Testis (tissue), 2 donors: ENCODE results near the gene IVNS1ABP.

Experiments used
- CTCF ChIP-seq, 3 experiments: fragments of 450-650 bp in 2 of 3; fragments of 200-600 bp in 1 of 3; sonication (generic) in 1 of 3; IDR thresholded peaks; one replicate each; pipeline ENCODE4 v1.5.1; 2016 to 2019; ENCODE audit warnings: antibody characterized with exemption in 3 of 3, mild to moderate bottlenecking in 2 of 3, moderate library complexity in 1 of 3
- POLR2A ChIP-seq: fragments of 450-650 bp; IDR thresholded peaks from one replicate; pipeline ENCODE4 v1.6.1; 2017; ENCODE audit warnings: antibody characterized with exemption, mild to moderate bottlenecking, moderate library complexity

DNA sequence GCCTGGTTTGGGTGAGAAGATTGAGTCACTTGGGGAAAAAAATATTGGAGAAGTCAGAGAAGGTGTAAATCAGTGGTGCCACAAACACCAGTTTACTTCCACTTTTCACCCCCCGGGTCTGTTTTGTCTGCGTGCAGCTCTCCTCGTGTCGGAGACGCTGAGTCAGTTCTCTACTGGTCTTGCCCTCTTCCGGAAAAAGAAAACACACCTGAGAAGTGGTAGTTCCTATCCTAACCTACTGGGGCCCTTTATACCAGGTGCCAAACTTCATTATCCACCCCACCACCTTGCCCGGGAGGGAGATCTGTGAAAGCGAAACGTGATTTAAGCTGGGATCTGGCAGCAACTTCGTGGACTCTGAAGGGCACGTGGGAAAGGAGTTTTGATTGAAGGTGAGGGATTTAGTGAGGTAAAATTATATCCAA lies 855 bp upstream of the IVNS1ABP start:
- TF ChIP-seq CTCF (IDR thresholded peaks at IDR 0.05) (no peak), POLR2A (no peak)
